Stimulated activated memory B cell treated with anti-CD40 and anti-IgM and Interleukin-4, amounts not matched to agents 10 μg/mL and 1 μg/mL and 100 μg/mL, for 72 hours (primary cell): ENCODE data around the gene CFAP91.

Experiments
- ATAC-seq: fragments of 150-1000 bp; cut with Tn5 transposase; 2 replicates; pipeline ENCODE4 v1.10.0; 2021
- H3K27ac Mint-ChIP-seq: one replicate; pipeline ENCODE4 v1.8.0; 2022; ENCODE audit warnings: mild to moderate bottlenecking, mixed read lengths
- H3K27me3 Mint-ChIP-seq: one replicate; pipeline ENCODE4 v1.8.0; 2022; ENCODE audit warnings: mixed read lengths
- H3K36me3 Mint-ChIP-seq: one replicate; pipeline ENCODE4 v1.8.0; 2022; ENCODE audit warnings: mixed read lengths
- H3K4me1 Mint-ChIP-seq: one replicate; pipeline ENCODE4 v1.8.0; 2022; ENCODE audit warnings: mixed read lengths
- H3K4me3 Mint-ChIP-seq: one replicate; pipeline ENCODE4 v1.8.0; 2022; ENCODE audit warnings: mild to moderate bottlenecking, moderate library complexity, mixed read lengths
- H3K9me3 Mint-ChIP-seq: one replicate; pipeline ENCODE4 v1.8.0; 2022; ENCODE audit warnings: mixed read lengths

Gene CFAP91

GRCh38 chr3:119746423-119746822, 43.6 kb downstream of the CFAP91 start:
- H3K27ac Mint-ChIP-seq = no peak overlapping the region
- H3K27me3 Mint-ChIP-seq = peaks cover 6% of the 10 kb centered on the region
- H3K4me3 Mint-ChIP-seq = no peak overlapping the region

GRCh38 chr3:119747357-119747756, 44.5 kb downstream of the CFAP91 start:
- ATAC-seq = no peak
- Mint-ChIP-seq H3K4me1 (no peaks in the 10 kb centered on the region), H3K27me3 (no peaks in the 10 kb centered on the region), H3K27ac (no peak overlapping the region), H3K36me3 (no peaks in the 10 kb centered on the region), H3K9me3 (no peaks in the 10 kb centered on the region), H3K4me3 (no peak overlapping the region)

More at GRCh38 chr3:119746423-119746822, 43.6 kb downstream of the CFAP91 start:
- ATAC-seq = no peak
- H3K9me3 Mint-ChIP-seq = no peaks in the 10 kb centered on the region
- H3K4me1 Mint-ChIP-seq = no peaks in the 10 kb centered on the region
- no peaks in the 10 kb centered on the region for H3K36me3 Mint-ChIP-seq

DNA sequence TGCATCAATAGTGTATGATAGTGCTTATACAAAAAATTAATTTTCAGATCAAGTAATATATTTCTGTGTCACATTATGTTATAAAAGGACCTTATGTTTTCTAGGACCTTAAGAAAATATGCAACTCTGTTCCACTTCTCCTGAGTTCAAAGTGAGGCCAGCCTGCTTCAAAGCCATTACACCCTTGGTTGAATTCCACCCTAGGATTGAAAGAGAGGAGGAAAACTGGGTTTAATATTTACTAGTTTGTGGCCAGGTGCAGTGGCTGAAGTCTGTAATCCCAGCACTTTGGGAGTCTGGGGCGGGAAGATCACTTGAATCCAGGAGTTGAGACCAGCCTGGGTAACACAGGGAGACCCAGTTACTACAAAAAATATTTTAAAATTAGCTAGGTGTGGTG, 46.2 kb downstream of the CFAP91 start:
- Mint-ChIP-seq H3K27me3 (peaks cover 3% of the 10 kb centered on the region), H3K4me1 (no peaks in the 10 kb centered on the region), H3K27ac (no peak overlapping the region), H3K9me3 (peaks cover 3% of the 10 kb centered on the region), H3K36me3 (no peaks in the 10 kb centered on the region), H3K4me3 (no peak overlapping the region)
- ATAC-seq = no peak

DNA sequence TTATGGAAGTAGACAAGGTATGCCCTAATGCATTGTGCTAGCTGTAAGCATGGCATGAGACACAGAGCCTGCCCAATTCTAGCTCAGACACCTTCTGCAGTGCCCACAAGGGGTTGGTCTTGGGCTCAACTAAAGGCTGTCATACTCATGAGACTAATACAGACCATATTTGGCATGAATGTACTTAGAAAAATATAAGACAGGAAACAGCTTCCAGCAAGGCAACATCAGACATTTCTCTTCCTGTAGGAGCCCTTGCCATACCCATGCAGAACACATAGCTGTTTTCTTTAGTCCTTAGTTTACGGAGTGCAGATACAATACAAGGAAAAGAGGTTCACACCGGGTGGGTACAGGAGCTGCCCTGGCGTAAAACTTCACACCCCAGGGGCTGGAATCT, 48.6 kb downstream of the CFAP91 start:
- H3K27me3 Mint-ChIP-seq = peaks cover 27% of the 10 kb centered on the region
- ATAC-seq = no peak

More for the DNA sequence above, 48.6 kb downstream of the CFAP91 start:
- Mint-ChIP-seq H3K9me3 (peaks cover 8% of the 10 kb centered on the region), H3K4me1 (no peaks in the 10 kb centered on the region), H3K27ac (no peak overlapping the region), H3K36me3 (no peaks in the 10 kb centered on the region), H3K4me3 (no peak overlapping the region)
